ENCODE results near the gene KIF26B. TPM values are rescaled to one million over a fixed set of nuclear protein-coding genes. Genes with fewer than 3 reads are reported as not detected.

KIF26B gene
- total and polyA plus RNA-seq, 2 experiments from 2014 or later: 0.03 to 0.76 TPM

DNA sequence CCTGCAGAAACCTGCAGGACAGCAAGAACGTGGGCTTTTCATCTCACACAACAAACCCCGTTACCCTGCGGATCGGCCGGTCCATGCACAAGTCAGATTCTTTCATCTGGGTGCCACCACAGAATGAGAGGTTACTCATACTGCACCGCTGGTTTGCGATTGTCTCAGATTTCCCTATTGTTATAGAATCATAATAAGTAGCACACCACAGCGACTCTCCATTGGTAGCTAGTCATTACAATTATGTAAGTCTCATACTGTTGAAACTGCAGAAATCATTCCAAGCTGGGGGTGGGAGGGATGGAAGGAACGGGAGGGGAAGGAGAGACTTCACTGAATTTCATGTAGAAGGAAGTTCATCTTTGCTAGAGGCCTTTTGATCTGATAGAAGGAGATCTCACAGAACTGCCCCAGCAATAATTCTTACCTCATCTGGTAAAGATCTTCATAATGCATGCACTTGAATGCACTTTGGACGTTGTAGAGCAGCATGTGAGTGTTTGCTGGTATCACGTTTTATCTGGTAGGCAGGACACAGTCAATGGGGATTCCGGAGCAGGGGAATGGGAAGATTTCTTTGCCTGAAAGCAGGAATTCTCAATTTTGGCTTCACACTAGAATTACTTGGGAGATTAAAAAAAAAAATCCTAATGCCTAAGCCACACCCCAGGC lies 221.1 kb downstream of the KIF26B start:
- H3K4me2 ChIP-seq: no peak overlapping the region
- DNase-seq (ENCODE audit: low spot score): no peak
- no peaks in the 10 kb centered on the region for H4K20me1 ChIP-seq (replicated peaks; ENCODE audit: insufficient read depth)
- 0 out of 2 replicates have a peak, but pooled peaks cover 5% of the 10 kb centered on the region for H3K36me3 ChIP-seq (ENCODE audit: insufficient read depth)
- Mint-ChIP-seq H3K4me3 (no peak overlapping the region), H3K27me3 (ENCODE audit: insufficient read depth, low read depth, poor library complexity) (peaks cover 1% of the 10 kb centered on the region), H3K9me3 (peaks cover 14% of the 10 kb centered on the region), H3K36me3 (ENCODE audit: low read depth) (0 out of 3 replicates have a peak, but pooled peaks cover 7% of the 10 kb centered on the region), H3K4me1 (peaks cover 23% of the 10 kb centered on the region), H3K27ac (no peak overlapping the region)
- ATAC-seq: no peak
- peaks cover 15% of the 10 kb centered on the region for H3K4me1 ChIP-seq (ENCODE audit: insufficient read depth)
- H3F3A ChIP-seq (replicated peaks; ENCODE audit: low read depth): no peaks in the 10 kb centered on the region; the same call in 1 of the 2 replicates
- H3K27ac ChIP-seq (ENCODE audit: low read depth): no peak overlapping the region
- H2AFZ ChIP-seq: no peak overlapping the region
- H3K9me2 ChIP-seq (ENCODE audit: insufficient read depth): no peaks in the 10 kb centered on the region
- no peaks in the 10 kb centered on the region for H3K27me3 ChIP-seq (ENCODE audit: insufficient read depth)
- H3K79me2 ChIP-seq (replicated peaks; ENCODE audit: insufficient read depth): no peaks in the 10 kb centered on the region
- TF ChIP-seq, protein P1, sequence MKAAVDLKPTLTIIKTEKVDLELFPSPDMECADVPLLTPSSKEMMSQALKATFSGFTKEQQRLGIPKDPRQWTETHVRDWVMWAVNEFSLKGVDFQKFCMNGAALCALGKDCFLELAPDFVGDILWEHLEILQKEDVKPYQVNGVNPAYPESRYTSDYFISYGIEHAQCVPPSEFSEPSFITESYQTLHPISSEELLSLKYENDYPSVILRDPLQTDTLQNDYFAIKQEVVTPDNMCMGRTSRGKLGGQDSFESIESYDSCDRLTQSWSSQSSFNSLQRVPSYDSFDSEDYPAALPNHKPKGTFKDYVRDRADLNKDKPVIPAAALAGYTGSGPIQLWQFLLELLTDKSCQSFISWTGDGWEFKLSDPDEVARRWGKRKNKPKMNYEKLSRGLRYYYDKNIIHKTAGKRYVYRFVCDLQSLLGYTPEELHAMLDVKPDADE (IDR thresholded peaks at IDR 0.05): no peak
- TF ChIP-seq JUNB (IDR thresholded peaks at IDR 0.05; ENCODE audit: unreplicated experiment): no peak
- H3K4me3 ChIP-seq: no peak overlapping the region

DNA sequence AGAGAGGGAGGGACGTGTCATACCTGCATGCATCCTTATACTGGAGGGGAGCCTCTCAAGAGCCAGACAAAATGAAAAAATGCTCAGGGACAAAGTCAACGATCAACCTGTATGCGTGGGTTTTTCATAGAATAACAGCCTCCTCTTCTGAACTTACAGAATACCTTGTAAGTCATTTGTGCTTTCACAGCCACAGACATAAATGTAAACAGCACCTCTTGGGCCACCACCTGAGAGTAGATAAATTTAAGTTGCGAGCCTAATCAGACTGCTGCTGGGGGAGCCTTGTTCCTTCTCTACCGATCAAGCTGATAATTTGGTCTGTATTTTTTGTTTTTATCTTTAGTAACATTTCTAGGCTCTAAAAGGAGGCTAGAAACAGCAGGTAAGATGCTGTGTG lies 223.1 kb downstream of the KIF26B start:
- Mint-ChIP-seq H3K4me1 (peaks cover 23% of the 10 kb centered on the region), H3K9me3 (no peaks in the 10 kb centered on the region), H3K4me3 (no peak overlapping the region), H3K27ac (no peak overlapping the region), H3K36me3 (ENCODE audit: low read depth) (no peaks in the 10 kb centered on the region), H3K27me3 (ENCODE audit: insufficient read depth, low read depth, poor library complexity) (peaks cover 7% of the 10 kb centered on the region)
- Histone ChIP-seq H3K4me1 (ENCODE audit: insufficient read depth) (peaks cover 15% of the 10 kb centered on the region), H3K4me3 (no peak overlapping the region), H3K36me3 (ENCODE audit: insufficient read depth) (no peaks in the 10 kb centered on the region), H3K79me2 (replicated peaks; ENCODE audit: insufficient read depth) (no peaks in the 10 kb centered on the region), H3F3A (replicated peaks; ENCODE audit: low read depth) (no peaks in the 10 kb centered on the region; the same call in 1 of the 2 replicates), H2AFZ (no peak overlapping the region), H4K20me1 (replicated peaks; ENCODE audit: insufficient read depth) (no peaks in the 10 kb centered on the region), H3K27ac (ENCODE audit: low read depth) (no peak overlapping the region), H3K27me3 (ENCODE audit: insufficient read depth) (no peaks in the 10 kb centered on the region), H3K9me2 (ENCODE audit: insufficient read depth) (no peaks in the 10 kb centered on the region), H3K4me2 (no peak overlapping the region)
- no peak for TF ChIP-seq POLR2AphosphoS5 (IDR thresholded peaks at IDR 0.05; ENCODE audit: low read depth)
- TF ChIP-seq, protein P2, sequence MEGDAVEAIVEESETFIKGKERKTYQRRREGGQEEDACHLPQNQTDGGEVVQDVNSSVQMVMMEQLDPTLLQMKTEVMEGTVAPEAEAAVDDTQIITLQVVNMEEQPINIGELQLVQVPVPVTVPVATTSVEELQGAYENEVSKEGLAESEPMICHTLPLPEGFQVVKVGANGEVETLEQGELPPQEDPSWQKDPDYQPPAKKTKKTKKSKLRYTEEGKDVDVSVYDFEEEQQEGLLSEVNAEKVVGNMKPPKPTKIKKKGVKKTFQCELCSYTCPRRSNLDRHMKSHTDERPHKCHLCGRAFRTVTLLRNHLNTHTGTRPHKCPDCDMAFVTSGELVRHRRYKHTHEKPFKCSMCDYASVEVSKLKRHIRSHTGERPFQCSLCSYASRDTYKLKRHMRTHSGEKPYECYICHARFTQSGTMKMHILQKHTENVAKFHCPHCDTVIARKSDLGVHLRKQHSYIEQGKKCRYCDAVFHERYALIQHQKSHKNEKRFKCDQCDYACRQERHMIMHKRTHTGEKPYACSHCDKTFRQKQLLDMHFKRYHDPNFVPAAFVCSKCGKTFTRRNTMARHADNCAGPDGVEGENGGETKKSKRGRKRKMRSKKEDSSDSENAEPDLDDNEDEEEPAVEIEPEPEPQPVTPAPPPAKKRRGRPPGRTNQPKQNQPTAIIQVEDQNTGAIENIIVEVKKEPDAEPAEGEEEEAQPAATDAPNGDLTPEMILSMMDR (conservative IDR thresholded peaks at IDR 0.05; ENCODE audit: low read depth in 2 of 2): no peak
- TF ChIP-seq, protein P1 (IDR thresholded peaks at IDR 0.05): no peak
- no peak for TF ChIP-seq NANOG (IDR thresholded peaks at IDR 0.05; ENCODE audit: borderline replicate concordance)
- TF ChIP-seq JUNB (IDR thresholded peaks at IDR 0.05; ENCODE audit: unreplicated experiment): no peak
- no peak for TF ChIP-seq EZH2 (IDR thresholded peaks at IDR 0.05; ENCODE audit: low read depth, unreplicated experiment)
- no peak for TF ChIP-seq ZNF114 (CRISPR knock-in tag; IDR thresholded peaks at IDR 0.05)
- TF ChIP-seq STAT1 (IDR thresholded peaks at IDR 0.05; ENCODE audit: unreplicated experiment): no peak
- no peak for TF ChIP-seq CREB1 (CRISPR knock-in tag; IDR thresholded peaks at IDR 0.05; ENCODE audit: low read depth)
- TF ChIP-seq EZH2phosphoT487 (IDR thresholded peaks at IDR 0.05; ENCODE audit: unreplicated experiment): no peak
- no peak for TF ChIP-seq ZNF331 (CRISPR knock-in tag; IDR thresholded peaks at IDR 0.05; ENCODE audit: low read depth)
- DNase-seq (ENCODE audit: low spot score): no peak
- ATAC-seq: no peak
